ENCODE data around the gene TCTN1. TPM values are rescaled to one million over a fixed set of nuclear protein-coding genes. Genes with fewer than 3 reads are reported as not detected.

TCTN1 gene
- total RNA-seq, 6 experiments from 2014 or later, result 24.2 to 30.3 (median 25.6) TPM

DNA sequence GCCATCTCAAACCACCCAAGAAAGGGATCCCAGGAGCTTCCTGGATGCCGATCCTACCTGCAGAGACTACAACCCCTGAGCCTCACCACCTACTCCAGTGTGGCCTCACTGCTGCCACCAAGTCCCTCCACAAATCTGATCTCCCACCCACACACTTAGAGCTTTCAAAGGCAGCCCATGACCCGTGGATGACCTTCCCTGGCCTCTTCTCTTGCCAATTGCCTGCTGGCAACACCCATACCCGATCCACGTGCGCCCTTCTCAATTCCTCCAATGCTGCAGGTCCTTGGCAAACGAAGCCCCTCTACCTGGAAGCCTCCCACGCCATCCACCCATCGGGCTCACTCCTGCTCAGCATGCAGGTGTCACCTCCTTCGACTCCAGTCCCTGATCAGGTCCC is 44.3 kb downstream of the TCTN1 start:
- no peak overlapping the region for H3K4me3 Mint-ChIP-seq
- no peaks in the 10 kb centered on the region for H3K9me3 Mint-ChIP-seq
- H3K36me3 Mint-ChIP-seq (ENCODE audit: low read depth), result no peaks in the 10 kb centered on the region
- DNase-seq, result no peak
- no peaks in the 10 kb centered on the region for H3K4me1 Mint-ChIP-seq (ENCODE audit: low read depth)
- TF ChIP-seq, protein P1, sequence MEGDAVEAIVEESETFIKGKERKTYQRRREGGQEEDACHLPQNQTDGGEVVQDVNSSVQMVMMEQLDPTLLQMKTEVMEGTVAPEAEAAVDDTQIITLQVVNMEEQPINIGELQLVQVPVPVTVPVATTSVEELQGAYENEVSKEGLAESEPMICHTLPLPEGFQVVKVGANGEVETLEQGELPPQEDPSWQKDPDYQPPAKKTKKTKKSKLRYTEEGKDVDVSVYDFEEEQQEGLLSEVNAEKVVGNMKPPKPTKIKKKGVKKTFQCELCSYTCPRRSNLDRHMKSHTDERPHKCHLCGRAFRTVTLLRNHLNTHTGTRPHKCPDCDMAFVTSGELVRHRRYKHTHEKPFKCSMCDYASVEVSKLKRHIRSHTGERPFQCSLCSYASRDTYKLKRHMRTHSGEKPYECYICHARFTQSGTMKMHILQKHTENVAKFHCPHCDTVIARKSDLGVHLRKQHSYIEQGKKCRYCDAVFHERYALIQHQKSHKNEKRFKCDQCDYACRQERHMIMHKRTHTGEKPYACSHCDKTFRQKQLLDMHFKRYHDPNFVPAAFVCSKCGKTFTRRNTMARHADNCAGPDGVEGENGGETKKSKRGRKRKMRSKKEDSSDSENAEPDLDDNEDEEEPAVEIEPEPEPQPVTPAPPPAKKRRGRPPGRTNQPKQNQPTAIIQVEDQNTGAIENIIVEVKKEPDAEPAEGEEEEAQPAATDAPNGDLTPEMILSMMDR (IDR thresholded peaks at IDR 0.05), result no peak
- peaks cover 28% of the 10 kb centered on the region for H3K27me3 Mint-ChIP-seq (ENCODE audit: insufficient read depth)
- no peak overlapping the region for H3K27ac Mint-ChIP-seq

DNA sequence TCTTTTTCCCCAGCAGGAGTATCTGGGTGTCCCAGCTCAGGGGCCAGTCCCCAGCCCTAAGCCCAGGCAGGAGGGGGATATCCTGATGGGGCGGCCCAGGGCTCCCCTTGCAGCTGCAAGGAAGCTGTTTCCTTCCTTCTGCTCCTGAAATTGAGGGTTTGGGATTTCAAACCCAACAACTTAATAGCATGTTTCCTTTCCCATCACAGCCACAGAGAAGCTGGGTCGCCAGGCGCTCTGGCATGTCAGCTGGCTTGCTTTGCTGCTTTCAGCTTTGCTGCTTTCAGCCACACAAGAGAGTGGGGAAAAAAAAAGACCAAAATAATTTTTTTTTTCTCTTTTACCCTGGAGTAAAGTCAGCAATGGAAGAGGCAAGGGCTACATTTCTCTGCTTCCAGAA is 44.9 kb downstream of the TCTN1 start:
- peaks cover 28% of the 10 kb centered on the region for H3K27me3 Mint-ChIP-seq (ENCODE audit: insufficient read depth)
- no peak for DNase-seq
- no peak overlapping the region for H3K27ac Mint-ChIP-seq
- TF ChIP-seq, protein P1 (IDR thresholded peaks at IDR 0.05), result no peak
- H3K9me3 Mint-ChIP-seq, result no peaks in the 10 kb centered on the region
- no peaks in the 10 kb centered on the region for H3K36me3 Mint-ChIP-seq (ENCODE audit: low read depth)
- H3K4me1 Mint-ChIP-seq (ENCODE audit: low read depth), result no peaks in the 10 kb centered on the region
- no peak overlapping the region for H3K4me3 Mint-ChIP-seq

DNA sequence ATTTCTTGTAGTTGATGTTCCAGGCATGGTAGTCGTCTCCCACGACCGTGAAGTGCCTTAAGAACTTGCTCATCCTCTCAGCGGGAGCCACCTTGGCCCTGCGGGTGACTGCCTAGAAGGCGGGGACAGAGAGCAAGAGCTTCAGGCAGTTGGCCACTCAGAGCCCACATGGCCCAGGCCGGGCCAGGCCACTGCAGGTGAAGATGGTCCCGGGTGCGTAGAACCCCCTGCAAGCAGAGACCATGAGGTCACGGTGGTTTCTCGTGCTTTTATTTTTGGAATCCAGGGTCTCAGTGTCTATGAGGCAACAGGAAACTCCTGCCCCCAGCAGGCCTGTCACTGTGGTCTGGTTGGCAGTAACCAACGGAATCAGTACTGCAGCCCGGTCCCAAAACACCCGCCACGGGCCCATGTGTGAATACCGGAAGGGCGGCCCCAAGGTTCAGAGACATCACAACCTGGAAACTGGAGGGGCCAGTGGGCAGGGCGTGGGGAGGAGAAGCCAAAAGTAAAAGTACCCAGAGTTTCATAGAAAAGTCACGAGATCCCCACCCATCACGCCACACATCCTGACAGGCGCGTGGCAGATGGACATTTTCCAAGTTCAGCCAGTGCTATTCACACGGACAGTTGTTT is 47.5 kb downstream of the TCTN1 start:
- peaks cover 33% of the 10 kb centered on the region for H3K27me3 Mint-ChIP-seq (ENCODE audit: insufficient read depth)
- TF ChIP-seq, protein P1 (IDR thresholded peaks at IDR 0.05), result no peak
- DNase-seq, result no peak
- H3K27ac Mint-ChIP-seq, result no peak overlapping the region
- H3K36me3 Mint-ChIP-seq (ENCODE audit: low read depth), result peaks cover 8% of the 10 kb centered on the region; the same call in 1 of the 2 replicates
- H3K4me3 Mint-ChIP-seq, result no peak overlapping the region
- peaks cover 15% of the 10 kb centered on the region for H3K9me3 Mint-ChIP-seq
- H3K4me1 Mint-ChIP-seq (ENCODE audit: low read depth), result no peaks in the 10 kb centered on the region

DNA sequence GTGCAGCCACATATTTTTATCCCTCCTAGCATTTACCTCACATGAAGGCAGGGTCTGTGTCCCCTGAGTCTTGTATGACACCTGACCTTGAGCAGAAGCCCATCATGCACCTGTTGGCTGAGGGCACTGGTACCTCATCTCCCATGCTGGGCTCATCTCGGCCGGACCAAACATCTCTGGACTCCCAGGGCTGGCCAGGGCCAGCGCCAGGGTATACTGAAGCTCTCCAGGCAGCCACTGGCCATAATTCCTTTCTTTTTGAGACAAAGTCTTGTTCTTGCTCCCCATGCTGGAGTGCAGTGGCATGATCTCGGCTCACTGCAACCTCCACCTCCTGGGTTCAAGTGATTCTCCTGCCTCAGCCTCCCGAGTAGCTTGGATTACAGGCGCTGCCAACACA is 53.0 kb downstream of the TCTN1 start:
- no peak overlapping the region for H3K27ac Mint-ChIP-seq
- TF ChIP-seq, protein P1 (IDR thresholded peaks at IDR 0.05), result no peak
- H3K36me3 Mint-ChIP-seq (ENCODE audit: low read depth), result peaks cover 8% of the 10 kb centered on the region; the same call in 1 of the 2 replicates
- H3K4me3 Mint-ChIP-seq, result no peak overlapping the region
- no peaks in the 10 kb centered on the region for H3K4me1 Mint-ChIP-seq (ENCODE audit: low read depth)
- no peak for DNase-seq
- H3K27me3 Mint-ChIP-seq (ENCODE audit: insufficient read depth), result peaks cover 30% of the 10 kb centered on the region
- H3K9me3 Mint-ChIP-seq, result peaks cover 15% of the 10 kb centered on the region

DNA sequence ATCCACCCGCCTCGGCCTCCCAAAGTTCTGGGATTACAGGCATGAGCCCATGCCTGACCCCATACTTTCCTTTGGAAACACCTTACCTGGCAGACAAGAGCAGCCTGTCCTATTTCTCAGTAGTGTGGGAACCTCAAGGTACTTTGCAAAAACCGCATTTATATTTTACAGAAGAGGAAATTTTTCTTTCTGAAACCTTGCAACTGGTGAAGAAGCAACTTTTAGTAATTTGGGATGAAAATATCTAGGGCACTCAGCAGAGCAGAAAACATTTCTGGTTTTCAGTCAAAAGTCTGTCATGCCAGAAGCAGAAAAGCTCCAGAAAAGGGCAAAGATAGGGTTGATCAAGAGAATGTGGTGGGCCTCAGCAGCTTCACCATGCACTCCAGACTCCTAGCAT is 53.7 kb downstream of the TCTN1 start:
- TF ChIP-seq, protein P1 (IDR thresholded peaks at IDR 0.05), result no peak
- Mint-ChIP-seq H3K4me1 (ENCODE audit: low read depth) (no peaks in the 10 kb centered on the region), H3K27me3 (ENCODE audit: insufficient read depth) (peaks cover 35% of the 10 kb centered on the region), H3K36me3 (ENCODE audit: low read depth) (peaks cover 8% of the 10 kb centered on the region; the same call in 1 of the 2 replicates), H3K9me3 (peaks cover 15% of the 10 kb centered on the region), H3K4me3 (no peak overlapping the region), H3K27ac (no peak overlapping the region)
- no peak for DNase-seq
